HG02870 (cell line): ENCODE results near the gene ALDH5A1.

ENCODE experiments used
- ATAC-seq: cut with Tn5 transposase; IDR thresholded peaks from one replicate; pipeline ENCODE4 v1.9.1; 2021; ENCODE audit warnings: mild to moderate bottlenecking, moderate library complexity; ENCODE audit not compliant: unreplicated experiment

Gene ALDH5A1

GRCh38 chr6:24522228-24523176 is 27.7 kb downstream of the ALDH5A1 start:
- peak; percentile 43 for ATAC-seq

DNA sequence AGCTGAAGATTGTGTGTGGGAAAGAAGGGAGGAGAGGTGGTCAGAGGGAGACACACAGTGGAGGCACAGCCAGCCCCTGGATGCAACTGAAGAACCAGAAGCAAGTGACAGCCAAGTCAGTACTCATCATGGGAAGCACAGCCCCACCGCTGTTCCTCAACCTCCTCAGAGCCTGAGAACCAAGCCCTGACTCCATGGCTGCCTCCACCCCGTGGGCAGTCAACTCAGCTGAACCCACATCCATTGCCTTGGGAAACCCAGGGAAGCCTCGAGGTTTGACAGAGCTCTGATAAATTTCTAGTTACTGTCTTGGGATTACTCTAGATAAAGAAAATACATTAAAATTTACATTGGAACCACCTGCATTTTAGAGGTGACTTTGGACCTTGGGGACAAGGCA is 29.6 kb downstream of the ALDH5A1 start:
- no peak for ATAC-seq

DNA sequence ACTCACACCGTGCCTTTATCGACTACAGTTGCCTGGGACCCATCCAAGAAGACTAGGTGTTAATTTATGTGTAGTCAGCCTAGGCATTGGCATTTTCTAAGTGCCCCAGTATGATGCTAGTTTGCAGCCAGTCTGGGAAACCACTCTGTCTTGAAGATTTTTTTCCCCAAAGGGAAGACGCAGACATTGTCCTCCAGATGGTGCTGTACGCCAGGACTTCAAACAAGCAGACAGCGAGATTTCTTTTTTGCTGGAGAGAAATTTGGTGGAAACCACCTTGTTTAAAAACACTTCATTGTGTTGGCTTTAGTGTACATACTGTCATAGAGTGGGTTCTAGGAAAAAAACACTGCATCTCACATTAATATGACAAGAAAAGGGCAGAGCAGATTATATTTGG is 30.0 kb downstream of the ALDH5A1 start:
- no peak for ATAC-seq

GRCh38 chr6:24529985-24530384 is 35.2 kb downstream of the ALDH5A1 start:
- no peak for ATAC-seq

DNA sequence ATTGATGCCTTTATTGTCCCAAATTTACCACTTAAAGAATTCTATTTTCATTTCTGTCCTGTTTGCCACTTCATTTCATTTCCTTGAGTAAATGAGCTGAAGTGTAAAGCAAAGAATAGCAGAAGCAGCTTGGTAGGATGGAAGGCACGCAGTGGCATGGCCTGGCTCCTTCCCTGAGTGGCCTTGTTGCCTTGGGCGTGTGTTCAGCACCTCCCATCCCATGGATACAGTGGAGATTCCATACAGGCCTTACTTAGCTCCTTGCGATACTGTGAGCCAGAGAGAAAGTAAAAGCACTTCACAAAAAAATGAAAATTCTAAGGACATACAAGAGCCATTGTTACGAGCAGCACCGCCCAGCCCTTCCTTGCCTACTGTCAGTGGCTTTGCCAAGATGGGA is 39.6 kb downstream of the ALDH5A1 start:
- no peak for ATAC-seq

- ATAC-seq: no peak
These were observed 40.4 kb downstream of the ALDH5A1 start for GRCh38 chr6:24535210-24535609.

- ATAC-seq: no peak
These were observed 41.7 kb downstream of the ALDH5A1 start for GRCh38 chr6:24536466-24536865.

- ATAC-seq: no peak
These were observed 42.4 kb downstream of the ALDH5A1 start for GRCh38 chr6:24537082-24537699.

GRCh38 chr6:24537771-24538385 is 43.1 kb downstream of the ALDH5A1 start:
- ATAC-seq: no peak

DNA sequence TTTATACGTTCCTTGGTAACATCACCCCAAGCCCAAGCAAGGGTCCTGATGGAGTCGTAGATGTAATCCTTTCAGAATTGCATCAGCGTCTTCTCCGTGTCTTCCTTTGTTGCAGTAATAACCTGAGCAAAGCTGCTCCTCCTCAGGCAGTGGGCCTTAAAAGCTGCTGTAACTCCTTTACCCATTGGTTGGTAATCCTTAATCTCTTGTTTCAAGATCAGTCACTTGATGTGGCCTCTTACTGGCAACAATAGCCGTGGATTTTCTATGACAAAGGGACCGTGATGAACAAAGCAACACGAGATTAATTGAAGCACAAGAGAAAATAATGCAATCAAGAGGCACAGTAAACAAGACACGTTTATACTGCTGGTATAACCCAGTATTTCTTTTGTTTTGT is 44.6 kb downstream of the ALDH5A1 start:
- no peak for ATAC-seq

DNA sequence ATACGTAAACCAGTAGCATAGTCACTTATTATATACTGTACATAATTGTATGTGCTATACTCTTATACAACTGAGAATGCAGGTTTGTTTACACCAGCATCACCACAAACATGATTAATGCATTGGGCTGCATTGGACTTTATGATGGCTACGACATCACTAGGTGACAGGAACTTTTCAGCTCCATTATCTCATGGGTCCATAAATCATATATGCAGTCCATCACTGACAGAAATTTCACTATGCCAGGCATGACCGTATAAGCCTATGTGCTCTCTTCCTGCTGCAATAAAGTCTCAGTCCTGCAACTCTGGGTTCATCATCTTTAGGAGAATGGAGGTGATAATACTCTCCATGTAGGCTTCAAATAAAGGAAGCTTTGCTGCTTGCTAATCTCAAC is 45.4 kb downstream of the ALDH5A1 start:
- ATAC-seq: no peak

- ATAC-seq: no peak
These were observed 48.9 kb downstream of the ALDH5A1 start for GRCh38 chr6:24543683-24544082.

DNA sequence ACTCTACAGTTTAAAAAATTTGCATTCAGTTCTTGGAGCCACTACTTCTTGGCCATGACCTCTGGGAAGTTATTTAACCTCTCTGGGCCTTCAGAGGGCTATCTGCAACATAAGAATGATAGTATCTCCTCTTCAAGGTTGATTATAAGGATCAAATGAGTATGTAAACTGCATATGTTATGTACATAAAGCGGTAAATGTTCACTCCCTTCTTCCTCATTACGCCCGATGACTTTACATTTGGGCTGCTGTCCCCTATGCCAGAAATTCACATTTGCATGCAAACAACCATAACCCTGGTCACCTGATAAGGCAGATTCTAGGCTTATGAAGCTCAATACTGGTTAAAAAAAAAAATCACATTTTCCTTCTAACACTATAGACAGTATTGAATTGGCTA is 50.4 kb downstream of the ALDH5A1 start:
- ATAC-seq: no peak

- ATAC-seq: no peak
These were observed 50.9 kb downstream of the ALDH5A1 start for GRCh38 chr6:24545691-24546090.

- ATAC-seq: no peak
These were observed 51.7 kb downstream of the ALDH5A1 start for GRCh38 chr6:24546439-24546838.

DNA sequence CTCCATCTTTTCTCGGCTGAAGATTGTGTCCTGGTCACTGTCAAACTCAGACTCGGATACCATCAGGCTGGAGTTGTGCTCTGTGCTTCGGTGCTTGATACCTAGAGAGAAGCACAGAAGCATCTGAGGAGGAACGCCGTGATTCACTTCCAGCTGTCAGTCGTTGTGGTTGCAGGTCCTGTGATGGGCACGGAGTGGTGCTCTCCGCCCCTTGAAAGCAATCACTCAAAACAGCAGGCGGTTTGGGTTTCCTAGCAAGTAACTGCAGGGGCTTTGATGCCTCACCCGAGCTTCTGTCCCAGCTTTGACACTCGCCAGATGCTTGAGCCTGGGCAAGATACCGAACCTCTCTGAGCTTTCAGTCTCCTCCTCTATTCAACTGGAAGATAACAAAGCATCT is 52.5 kb downstream of the ALDH5A1 start:
- peak; percentile 87 for ATAC-seq

DNA sequence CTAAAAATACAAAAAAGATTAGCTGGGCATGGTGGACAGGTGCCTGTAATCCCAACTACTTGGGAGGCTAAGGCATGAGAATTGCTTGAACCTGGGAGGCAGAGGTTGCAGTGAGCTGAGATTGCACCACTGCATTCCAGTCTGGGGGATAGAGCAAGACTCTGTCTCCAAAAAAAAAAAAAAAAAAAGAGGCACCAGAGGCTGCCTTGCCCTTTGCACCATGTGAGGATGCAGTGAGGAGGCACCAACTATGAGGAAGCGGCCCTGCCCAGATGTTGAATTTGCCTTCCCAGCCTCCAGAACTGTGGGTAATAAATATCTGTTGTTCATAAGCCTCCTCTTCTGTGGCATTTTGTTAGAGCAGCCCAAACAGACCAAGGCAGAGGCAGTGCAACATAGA is 54.4 kb downstream of the ALDH5A1 start:
- ATAC-seq: no peak

- no peak for ATAC-seq
These were observed 55.0 kb downstream of the ALDH5A1 start for GRCh38 chr6:24549674-24550353.

DNA sequence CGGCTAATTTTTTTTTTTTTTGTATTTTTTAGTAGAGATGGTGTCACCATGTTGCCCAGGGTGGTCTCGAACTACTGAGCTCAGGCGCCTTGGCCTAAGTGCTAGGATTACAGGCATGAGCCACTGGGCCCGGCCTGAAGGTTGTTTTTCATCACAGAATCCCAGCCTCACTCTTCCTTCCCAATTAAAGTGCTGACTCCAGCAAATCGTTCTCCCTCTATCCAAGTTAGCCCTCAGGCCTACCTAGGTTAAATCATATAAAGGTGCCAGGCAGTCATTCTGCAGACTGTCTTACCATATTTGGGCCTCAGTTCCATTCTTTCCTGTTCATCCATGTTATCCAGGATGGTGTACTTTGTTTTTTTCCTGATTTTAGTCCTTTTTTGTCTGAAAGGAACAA is 56.4 kb downstream of the ALDH5A1 start:
- no peak for ATAC-seq

- peak; percentile 95 for ATAC-seq
These were observed 59.7 kb downstream of the ALDH5A1 start for GRCh38 chr6:24554474-24554873.

- no peak for ATAC-seq
These were observed 63.7 kb downstream of the ALDH5A1 start for GRCh38 chr6:24558516-24558915.
